ENCODE results near the gene PODN.

Gene PODN

DNA sequence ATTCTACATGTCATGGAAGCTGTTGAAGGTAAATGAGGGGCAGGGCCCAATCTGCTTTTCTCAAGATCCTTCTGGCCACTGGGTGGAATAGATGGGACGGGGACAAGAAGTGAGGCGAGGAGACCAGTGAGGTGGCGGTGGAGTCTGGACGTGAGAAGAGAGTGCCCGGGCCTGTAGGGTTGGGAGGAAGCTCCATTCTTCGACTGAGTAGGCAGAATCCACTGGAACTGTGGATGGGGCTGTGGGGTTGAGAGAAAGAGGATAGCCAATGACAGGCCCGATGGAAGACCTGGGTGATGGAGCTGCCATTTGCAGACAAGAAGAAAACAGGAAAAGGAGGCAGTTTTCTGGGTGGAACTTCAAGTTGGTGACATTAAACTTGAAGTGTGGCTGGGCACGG is 70.2 kb downstream of the PODN start:
- in situ Hi-C loops (cut with HindIII; ENCODE audit: low pct_ligation_motif_present, low sequenced_read_pairs): no loop called here
- TF ChIP-seq, protein P1, sequence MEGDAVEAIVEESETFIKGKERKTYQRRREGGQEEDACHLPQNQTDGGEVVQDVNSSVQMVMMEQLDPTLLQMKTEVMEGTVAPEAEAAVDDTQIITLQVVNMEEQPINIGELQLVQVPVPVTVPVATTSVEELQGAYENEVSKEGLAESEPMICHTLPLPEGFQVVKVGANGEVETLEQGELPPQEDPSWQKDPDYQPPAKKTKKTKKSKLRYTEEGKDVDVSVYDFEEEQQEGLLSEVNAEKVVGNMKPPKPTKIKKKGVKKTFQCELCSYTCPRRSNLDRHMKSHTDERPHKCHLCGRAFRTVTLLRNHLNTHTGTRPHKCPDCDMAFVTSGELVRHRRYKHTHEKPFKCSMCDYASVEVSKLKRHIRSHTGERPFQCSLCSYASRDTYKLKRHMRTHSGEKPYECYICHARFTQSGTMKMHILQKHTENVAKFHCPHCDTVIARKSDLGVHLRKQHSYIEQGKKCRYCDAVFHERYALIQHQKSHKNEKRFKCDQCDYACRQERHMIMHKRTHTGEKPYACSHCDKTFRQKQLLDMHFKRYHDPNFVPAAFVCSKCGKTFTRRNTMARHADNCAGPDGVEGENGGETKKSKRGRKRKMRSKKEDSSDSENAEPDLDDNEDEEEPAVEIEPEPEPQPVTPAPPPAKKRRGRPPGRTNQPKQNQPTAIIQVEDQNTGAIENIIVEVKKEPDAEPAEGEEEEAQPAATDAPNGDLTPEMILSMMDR (IDR thresholded peaks at IDR 0.05; ENCODE audit: low read depth, low read length, missing control alignments): no peak
- Histone ChIP-seq H3K27ac (no peak overlapping the region), H3K4me3 (ENCODE audit: low read depth, low read length) (no peak overlapping the region), H3K36me3 (replicated peaks) (no peaks in the 10 kb centered on the region), H3K27me3 (replicated peaks) (no peaks in the 10 kb centered on the region)
- no peak for DNase-seq

DNA sequence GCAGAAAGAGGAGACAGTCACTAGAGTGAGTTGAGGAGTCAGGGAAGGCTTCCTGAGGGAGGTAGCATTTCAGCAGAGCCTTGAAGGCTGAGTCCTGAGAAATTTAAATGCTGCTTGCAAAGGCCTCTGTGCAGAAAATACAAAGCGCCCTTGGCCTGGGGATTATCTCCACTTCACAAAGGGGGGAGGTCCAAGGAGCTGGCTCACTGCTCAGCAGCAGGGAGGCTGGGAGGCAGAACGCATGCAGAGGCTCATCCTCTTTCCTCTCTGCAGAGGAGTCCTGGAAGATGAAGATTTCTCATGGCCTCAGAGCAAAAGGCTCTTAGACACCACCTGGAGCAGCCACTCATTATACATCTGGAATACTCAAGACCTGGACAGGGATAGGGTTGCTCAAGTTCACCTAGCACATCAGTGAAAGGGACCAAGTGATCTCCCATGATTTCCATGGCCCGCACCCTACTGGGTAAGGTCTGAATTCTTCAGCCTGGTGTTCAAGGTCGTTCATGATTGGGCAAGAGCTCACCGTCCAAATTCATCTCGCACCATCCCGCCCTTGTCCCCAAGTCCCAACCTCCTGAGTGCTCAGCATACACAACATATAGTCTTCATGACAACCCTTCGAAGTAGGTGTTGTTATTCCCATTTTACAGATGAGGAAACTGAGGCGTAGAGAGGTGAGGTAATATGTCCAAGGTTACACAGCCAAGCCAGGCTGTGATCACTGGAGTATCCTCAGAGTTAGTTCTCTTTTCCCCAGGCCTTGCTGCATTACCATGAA is 71.4 kb downstream of the PODN start:
- TF ChIP-seq, protein P1 (IDR thresholded peaks at IDR 0.05; ENCODE audit: low read depth, low read length, missing control alignments): no peak
- in situ Hi-C loops (cut with HindIII; ENCODE audit: low pct_ligation_motif_present, low sequenced_read_pairs): no loop called here
- H3K4me3 ChIP-seq (ENCODE audit: low read depth, low read length): no peak overlapping the region
- no peaks in the 10 kb centered on the region for H3K36me3 ChIP-seq (replicated peaks)
- DNase-seq: no peak
- no peak overlapping the region for H3K27ac ChIP-seq
- no peaks in the 10 kb centered on the region for H3K27me3 ChIP-seq (replicated peaks)

DNA sequence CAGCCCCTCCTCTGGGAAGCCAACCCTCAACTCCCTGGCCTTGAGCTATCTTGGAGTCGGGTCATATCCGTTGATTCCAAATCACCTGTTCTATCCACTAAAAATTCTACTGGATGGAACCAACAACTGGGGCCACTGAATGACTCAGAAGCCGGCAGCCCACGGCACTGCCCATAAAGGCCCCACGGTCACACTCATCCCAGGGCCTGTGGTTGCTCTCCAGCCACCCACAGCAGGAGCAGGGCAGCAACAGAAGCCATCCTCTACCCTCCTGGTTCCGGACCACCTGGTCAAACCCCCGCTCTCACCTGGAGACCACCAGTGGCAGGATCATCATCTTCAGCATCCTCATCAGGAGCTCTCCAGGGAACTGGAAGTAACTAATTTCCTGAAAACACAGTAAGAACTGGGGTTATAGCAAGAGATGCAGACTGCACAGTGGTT is 72.1 kb downstream of the PODN start:
- DNase-seq: no peak
- no peak overlapping the region for H3K4me3 ChIP-seq (ENCODE audit: low read depth, low read length)
- H3K27ac ChIP-seq: no peak overlapping the region
- no peaks in the 10 kb centered on the region for H3K36me3 ChIP-seq (replicated peaks)
- in situ Hi-C loops (cut with HindIII; ENCODE audit: low pct_ligation_motif_present, low sequenced_read_pairs): no loop called here
- H3K27me3 ChIP-seq (replicated peaks): no peaks in the 10 kb centered on the region
- TF ChIP-seq, protein P1 (IDR thresholded peaks at IDR 0.05; ENCODE audit: low read depth, low read length, missing control alignments): no peak
